Keratinocyte (primary cell): ENCODE data around the gene ADAMTS15. TPM values are rescaled to one million over a fixed set of nuclear protein-coding genes. Genes with fewer than 3 reads are reported as not detected.

Experiments used
- DNase-seq: peaks from one replicate; pipeline ENCODE4 v3.0.0-alpha.2; 2011; ENCODE audit warnings: low read depth, missing footprints, low spot score
- FAIRE-seq: peaks from 2 replicates; lab custom pipeline; 2011; peaks lifted over from hg19 to GRCh38; lab: Jason Lieb, UNC
- H2AFZ ChIP-seq: 2 replicates; pipeline ENCODE4 v1.6.0; 2012; ENCODE audit warnings: low read length, control low read depth, inconsistent platforms; ENCODE audit not compliant: control insufficient read depth
- H3K27ac ChIP-seq: 2 replicates; pipeline ENCODE4 v1.5.1; 2011; ENCODE audit warnings: low read length; ENCODE audit not compliant: control insufficient read depth, insufficient read depth
- H3K27me3 ChIP-seq: 3 replicates; pipeline ENCODE4 v1.6.0; 2011; ENCODE audit warnings: low read length; ENCODE audit not compliant: control insufficient read depth, insufficient read depth; ENCODE audit errors: extremely low read depth
- H3K36me3 ChIP-seq, 2 experiments: 2 replicates in 1 of 2; 3 replicates in 1 of 2; pipeline ENCODE4 v1.5.1; 2011; ENCODE audit warnings: low read length in 2 of 2, mild to moderate bottlenecking in 1 of 2; ENCODE audit not compliant: control insufficient read depth in 2 of 2, insufficient read depth in 2 of 2; ENCODE audit errors: extremely low read depth in 1 of 2
- H3K4me1 ChIP-seq: 3 replicates; pipeline ENCODE4 v1.5.1; 2011; ENCODE audit warnings: low read length; ENCODE audit not compliant: control insufficient read depth, insufficient read depth; ENCODE audit errors: extremely low read depth
- H3K4me2 ChIP-seq: 3 replicates; pipeline ENCODE4 v1.6.0; 2011; ENCODE audit warnings: low read depth, low read length; ENCODE audit not compliant: control insufficient read depth, insufficient read depth; ENCODE audit errors: extremely low read depth
- H3K4me3 ChIP-seq, 3 experiments: fragments of 200-600 bp in 1 of 3; sonication (generic) in 1 of 3; 2 replicates in 2 of 3; 3 replicates in 1 of 3; pipeline ENCODE4 v1.5.1; 2011 to 2016; ENCODE audit warnings: low read length in 3 of 3, mild to moderate bottlenecking in 3 of 3, control low read depth in 2 of 3, inconsistent platforms in 1 of 3, low read depth in 1 of 3, mixed read lengths in 1 of 3, mixed run types in 1 of 3, moderate library complexity in 1 of 3; ENCODE audit not compliant: control insufficient read depth in 2 of 3, insufficient read depth in 2 of 3; ENCODE audit errors: extremely low read depth in 1 of 3
- H3K79me2 ChIP-seq: 2 replicates; pipeline ENCODE4 v1.6.0; 2012; ENCODE audit warnings: low read length; ENCODE audit not compliant: control insufficient read depth, insufficient read depth
- H3K9ac ChIP-seq: 3 replicates; pipeline ENCODE4 v1.6.0; 2011; ENCODE audit warnings: low read length; ENCODE audit not compliant: control insufficient read depth, insufficient read depth; ENCODE audit errors: extremely low read depth
- H3K9me1 ChIP-seq: 3 replicates; pipeline ENCODE4 v1.6.0; 2011; ENCODE audit warnings: low read length; ENCODE audit not compliant: control insufficient read depth, insufficient read depth; ENCODE audit errors: extremely low read depth
- H3K9me3 ChIP-seq: 2 replicates; pipeline ENCODE4 v1.5.1; 2012; ENCODE audit warnings: low read depth, low read length; ENCODE audit not compliant: control insufficient read depth
- H4K20me1 ChIP-seq: 3 replicates; pipeline ENCODE4 v1.6.0; 2011; ENCODE audit warnings: low read length; ENCODE audit not compliant: control insufficient read depth, insufficient read depth; ENCODE audit errors: extremely low read depth
- EZH2 ChIP-seq: IDR thresholded peaks from one replicate; pipeline ENCODE4 v1.6.1; 2012; ENCODE audit warnings: inconsistent platforms, mild to moderate bottlenecking, low read length, moderate library complexity
- dilution Hi-C: fragments of 300-500 bp; cut with MboI; formaldehyde crosslinking; loops from one replicate; pipeline ENCODE4 v1.7.0; 2020; ENCODE audit warnings: low sequenced_read_pairs; ENCODE audit not compliant: extremely low pct_ligation_motif_present
- polyA plus RNA-seq, 5 experiments: library from polyadenylated mRNA; depleted of rRNA in 3 of 5; stranded (reverse) in 3 of 5; stranded (forward) in 1 of 5; unstranded in 1 of 5; fragments of >200 nt; gene quantifications; 1 replicate in 1 of 5; 2 replicates in 3 of 5; 3 replicates in 1 of 5; pipeline versions ENCODE4 v1.2.1 to v1.2.3, GENCODE V29; 2011 to 2012; ENCODE audit warnings: missing spikeins in 2 of 5, low read depth in 1 of 5, low replicate concordance in 1 of 5
- TF ChIP-seq, protein P1 (sequence below), 3 experiments: IDR thresholded peaks in 1 of 3; conservative IDR thresholded peaks in 1 of 3; optimal IDR thresholded peaks in 1 of 3; 2 replicates in 2 of 3; 3 replicates in 1 of 3; pipeline versions ENCODE3 to v1.5.1; 2011; ENCODE audit warnings: low read length in 3 of 3, mild to moderate bottlenecking in 3 of 3, moderate library complexity in 2 of 3, control low read depth in 1 of 3, inconsistent platforms in 1 of 3; ENCODE audit not compliant: insufficient read depth in 2 of 3; ENCODE audit errors: extremely low read depth in 1 of 3

Gene ADAMTS15
- polyA plus RNA-seq, 1 donor (not counting 4 experiments of a cell fraction or from before 2014, with no cell fraction given) = 0.30 TPM

DNA sequence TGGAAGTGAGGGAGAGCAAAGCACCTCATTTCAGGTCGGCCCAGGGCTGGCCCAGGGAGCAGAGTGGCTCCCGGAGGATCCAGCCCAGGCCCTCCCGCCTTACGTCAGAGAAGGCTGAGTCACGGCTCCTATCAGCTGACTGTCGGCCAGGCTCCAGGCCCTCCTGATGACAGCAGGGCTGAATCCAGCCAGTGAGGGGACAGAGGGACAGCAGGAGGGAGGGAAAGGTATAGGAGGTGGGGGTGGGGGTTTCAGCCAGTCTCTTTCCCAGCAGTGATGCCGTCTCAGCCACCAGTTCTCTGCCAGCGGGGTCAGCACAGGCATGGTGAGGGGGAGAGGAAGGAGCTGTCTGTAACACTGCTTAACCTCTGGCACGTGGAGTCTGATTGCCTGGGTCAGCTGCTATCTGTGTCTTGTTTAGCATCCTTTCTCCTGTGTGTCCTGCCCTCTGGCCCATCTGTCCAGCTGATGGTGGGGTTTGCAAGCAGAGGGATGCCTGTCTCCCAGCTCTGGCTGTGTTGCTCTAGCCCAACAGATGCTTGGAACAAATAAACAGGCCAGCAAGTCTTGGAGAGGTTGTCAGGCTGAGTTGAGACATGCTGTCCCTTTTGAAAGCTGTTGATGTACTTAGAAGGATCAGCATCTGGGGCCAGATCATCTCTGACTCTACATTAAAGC is 74.0 kb downstream of the ADAMTS15 start:
- Histone ChIP-seq H3K4me2 (no peak overlapping the region), H3K27ac (no peak overlapping the region)

DNA sequence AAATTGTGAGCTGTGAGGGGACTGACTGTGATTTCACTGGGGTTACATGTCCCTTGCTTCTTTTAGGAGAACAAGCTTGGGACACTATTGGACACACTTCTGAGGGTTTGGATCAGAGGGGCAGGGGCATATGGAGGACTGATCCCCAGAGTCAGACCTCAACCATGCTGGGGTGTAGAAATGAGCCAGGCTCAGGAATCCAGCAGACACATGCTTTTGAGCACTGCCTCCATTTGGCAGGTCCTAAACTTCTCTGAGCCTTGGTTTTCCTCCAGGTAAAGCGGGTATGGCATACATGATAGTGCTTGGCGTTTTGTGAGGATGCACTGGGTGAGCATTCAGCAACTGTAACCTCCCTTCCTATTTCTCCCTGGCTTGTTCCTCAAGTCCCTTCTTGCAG is 74.7 kb downstream of the ADAMTS15 start:
- Histone ChIP-seq H3K27ac (no peak overlapping the region), H2AFZ (no peak overlapping the region), H3K4me1 (peaks cover 9% of the 10 kb centered on the region), H4K20me1 (no peaks in the 10 kb centered on the region), H3K4me3 (no peak overlapping the region), H3K79me2 (no peaks in the 10 kb centered on the region), H3K36me3 (no peaks in the 10 kb centered on the region), H3K9me1 (no peaks in the 10 kb centered on the region), H3K4me2 (no peak overlapping the region), H3K9ac (no peak overlapping the region), H3K9me3 (no peaks in the 10 kb centered on the region), H3K27me3 (no peaks in the 10 kb centered on the region)
- dilution Hi-C loops = no loop called here
- no peak for FAIRE-seq
- no peak for DNase-seq
- TF ChIP-seq, protein P1, sequence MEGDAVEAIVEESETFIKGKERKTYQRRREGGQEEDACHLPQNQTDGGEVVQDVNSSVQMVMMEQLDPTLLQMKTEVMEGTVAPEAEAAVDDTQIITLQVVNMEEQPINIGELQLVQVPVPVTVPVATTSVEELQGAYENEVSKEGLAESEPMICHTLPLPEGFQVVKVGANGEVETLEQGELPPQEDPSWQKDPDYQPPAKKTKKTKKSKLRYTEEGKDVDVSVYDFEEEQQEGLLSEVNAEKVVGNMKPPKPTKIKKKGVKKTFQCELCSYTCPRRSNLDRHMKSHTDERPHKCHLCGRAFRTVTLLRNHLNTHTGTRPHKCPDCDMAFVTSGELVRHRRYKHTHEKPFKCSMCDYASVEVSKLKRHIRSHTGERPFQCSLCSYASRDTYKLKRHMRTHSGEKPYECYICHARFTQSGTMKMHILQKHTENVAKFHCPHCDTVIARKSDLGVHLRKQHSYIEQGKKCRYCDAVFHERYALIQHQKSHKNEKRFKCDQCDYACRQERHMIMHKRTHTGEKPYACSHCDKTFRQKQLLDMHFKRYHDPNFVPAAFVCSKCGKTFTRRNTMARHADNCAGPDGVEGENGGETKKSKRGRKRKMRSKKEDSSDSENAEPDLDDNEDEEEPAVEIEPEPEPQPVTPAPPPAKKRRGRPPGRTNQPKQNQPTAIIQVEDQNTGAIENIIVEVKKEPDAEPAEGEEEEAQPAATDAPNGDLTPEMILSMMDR (optimal IDR thresholded peaks at IDR 0.05 in 1 of 3, IDR thresholded peaks at IDR 0.05 in 1 of 3, conservative IDR thresholded peaks at IDR 0.05 in 1 of 3; ENCODE audit: extremely low read depth in 1 of 3, insufficient read depth in 2 of 3, low read length in 3 of 3) = no peak
- TF ChIP-seq EZH2 = no peak

More for the DNA sequence above, 74.0 kb downstream of the ADAMTS15 start:
- H3K27me3 ChIP-seq = no peaks in the 10 kb centered on the region
- no peaks in the 10 kb centered on the region for H3K9me3 ChIP-seq
- peak overlapping the region; percentile 54 for H2AFZ ChIP-seq
- H3K36me3 ChIP-seq = no peaks in the 10 kb centered on the region
- H3K79me2 ChIP-seq = no peaks in the 10 kb centered on the region
- dilution Hi-C loops = no loop called here
- no peak overlapping the region for H3K4me3 ChIP-seq
- TF ChIP-seq, protein P1 (optimal IDR thresholded peaks at IDR 0.05 in 1 of 3, IDR thresholded peaks at IDR 0.05 in 1 of 3, conservative IDR thresholded peaks at IDR 0.05 in 1 of 3; ENCODE audit: extremely low read depth in 1 of 3, insufficient read depth in 2 of 3, low read length in 3 of 3) = no peak
- no peak for TF ChIP-seq EZH2
- H3K4me1 ChIP-seq = peaks cover 2% of the 10 kb centered on the region
- no peaks in the 10 kb centered on the region for H4K20me1 ChIP-seq
- FAIRE-seq (peak; percentile 67), DNase-seq (peak; percentile 35)
- H3K9ac ChIP-seq = no peak overlapping the region
- no peaks in the 10 kb centered on the region for H3K9me1 ChIP-seq
